Myocyte (in vitro differentiated cells): ENCODE results near the gene PSMA6. TPM values are rescaled to one million over a fixed set of nuclear protein-coding genes. Genes with fewer than 3 reads are reported as not detected.
"Not testable (repeated sequence)": the region's sequence is repeated elsewhere in the genome, so short reads cannot be mapped to it uniquely, and the experiment has no call there.

ENCODE experiments used
- DNase-seq: peaks from one replicate; pipeline ENCODE4 v3.0.0-alpha.2; 2012; ENCODE audit warnings: low read depth
- total RNA-seq: library from RNA; depleted of rRNA; stranded (reverse); fragments of >200 nt; gene quantifications from 2 replicates; pipeline ENCODE4 v1.2.3, GENCODE V29; 2014

The PSMA6 gene
- total RNA-seq, 1 donor from 2014 or later: 240 TPM

GRCh38 chr14:35342489-35343010, 50.4 kb downstream of the PSMA6 start:
- no peak for DNase-seq

GRCh38 chr14:35343702-35344101, 51.5 kb downstream of the PSMA6 start:
- DNase-seq: no peak

GRCh38 chr14:35344107-35344807, 52.1 kb downstream of the PSMA6 start:
- no peak for DNase-seq

GRCh38 chr14:35346738-35347322, 54.6 kb downstream of the PSMA6 start:
- DNase-seq: no peak

- no peak for DNase-seq
Measured at GRCh38 chr14:35347323-35348043, 55.3 kb downstream of the PSMA6 start.

GRCh38 chr14:35348044-35348380, 55.8 kb downstream of the PSMA6 start:
- DNase-seq: not testable (repeated sequence)

- no peak for DNase-seq
Measured at GRCh38 chr14:35349496-35350365, 57.5 kb downstream of the PSMA6 start.

GRCh38 chr14:35351497-35351896, 59.3 kb downstream of the PSMA6 start:
- DNase-seq: no peak

- no peak for DNase-seq
Measured at GRCh38 chr14:35351897-35352273, 59.7 kb downstream of the PSMA6 start.

- no peak for DNase-seq
Measured at GRCh38 chr14:35352274-35353233, 60.4 kb downstream of the PSMA6 start.

- DNase-seq: no peak
Measured at GRCh38 chr14:35353409-35354172, 61.4 kb downstream of the PSMA6 start.

- DNase-seq: not testable (repeated sequence)
Measured at GRCh38 chr14:35355235-35355634, 63.1 kb downstream of the PSMA6 start.

- no peak for DNase-seq
Measured at GRCh38 chr14:35355981-35356841, 64.0 kb downstream of the PSMA6 start.

GRCh38 chr14:35359655-35360054, 67.5 kb downstream of the PSMA6 start:
- DNase-seq: not testable (repeated sequence)

GRCh38 chr14:35361141-35361480, 68.9 kb downstream of the PSMA6 start:
- DNase-seq: no peak

- DNase-seq: no peak
Measured at GRCh38 chr14:35362450-35362849, 70.3 kb downstream of the PSMA6 start.

GRCh38 chr14:35362911-35363374, 70.8 kb downstream of the PSMA6 start:
- DNase-seq: peak; percentile 27
